K562 (cell line): ENCODE data around the gene IGSF21. TPM values are rescaled to one million over a fixed set of nuclear protein-coding genes. Genes with fewer than 3 reads are reported as not detected.

ENCODE experiments used
- ATAC-seq: fragments of 200-7000 bp; cut with Tn5 transposase; 3 replicates; pipeline ENCODE4 v1.9.1; 2020; ENCODE audit warnings: moderate library complexity
- BruUV-seq: library from RNA; stranded (reverse); fragments of 400-500 nt; replicated peaks from 2 replicates; lab custom pipeline; 2021; lab: Mats Ljungman, UMichigan
- CTCF ChIA-PET: fragments of 300-600 bp; formaldehyde crosslinking; extraction: SDS; loops from one replicate; lab custom pipeline; 2021; ENCODE audit warnings: low intra/inter-chr PET ratio; lab: Yijun Ruan, JAX
- POLR2A ChIA-PET: fragments of 300-600, 350-650 bp; sonication (Branson Sonifier 250); formaldehyde crosslinking; extraction: SDS; loops from one replicate; lab custom pipeline; 2021; ENCODE audit warnings: antibody characterized with exemption, inconsistent platforms; lab: Yijun Ruan, JAX
- DNase-seq, 4 experiments: peaks; one replicate each; pipeline versions ENCODE4 v3.0.0 to v3.0.0-alpha.2; 2011 to 2018; ENCODE audit warnings: low spot score in 3 of 4, mixed read lengths in 3 of 4; ENCODE audit errors: extremely low read depth in 1 of 4
- FAIRE-seq: peaks from 2 replicates; lab custom pipeline; 2011; peaks lifted over from hg19 to GRCh38; lab: Jason Lieb, UNC
- H2AFZ ChIP-seq: 2 replicates; pipeline ENCODE4 v1.6.0; 2011; ENCODE audit warnings: low read depth, low read length, control low read depth, inconsistent platforms
- H3K27ac ChIP-seq: fragments of 200-600 bp; 3 replicates; pipeline ENCODE4 v1.8.0; 2011; ENCODE audit warnings: low read depth, mild to moderate bottlenecking, control low read depth, inconsistent platforms, low read length, moderate library complexity, mixed read lengths; ENCODE audit errors: extremely low read depth
- H3K27me3 ChIP-seq, 2 experiments: fragments of 300-600 bp in 1 of 2; 2 replicates in 1 of 2; 3 replicates in 1 of 2; pipeline versions ENCODE4 v1.6.0 to v1.8.0; 2011; ENCODE audit warnings: inconsistent platforms in 2 of 2, low read length in 2 of 2, mild to moderate bottlenecking in 1 of 2, mixed read lengths in 1 of 2, moderate library complexity in 1 of 2; ENCODE audit not compliant: control insufficient read depth in 2 of 2, insufficient read depth in 2 of 2
- H3K36me3 ChIP-seq: fragments of 300-600 bp; 3 replicates; pipeline ENCODE4 v1.8.0; 2011; ENCODE audit warnings: mild to moderate bottlenecking, low read length, inconsistent platforms; ENCODE audit not compliant: control insufficient read depth, insufficient read depth
- H3K4me1 ChIP-seq, 2 experiments: fragments of 200-600 bp in 1 of 2; replicated peaks in 1 of 2; 2 replicates in 1 of 2; 3 replicates in 1 of 2; pipeline versions ENCODE4 v1.5.1 to v1.8.0; 2011; ENCODE audit warnings: inconsistent platforms in 2 of 2, low read length in 2 of 2, mild to moderate bottlenecking in 1 of 2, mixed read lengths in 1 of 2, moderate library complexity in 1 of 2; ENCODE audit not compliant: control insufficient read depth in 2 of 2, insufficient read depth in 2 of 2
- H3K4me2 ChIP-seq: 2 replicates; pipeline ENCODE4 v1.6.1; 2011; ENCODE audit warnings: low read length, control low read depth, inconsistent platforms, mixed read lengths; ENCODE audit not compliant: insufficient read depth
- H3K4me3 ChIP-seq: fragments of 200-600 bp; sonication (generic), shearing (Covaris generic); 2 replicates; pipeline ENCODE4 v1.5.1; 2016; ENCODE audit warnings: control low read depth, inconsistent platforms
- H3K79me2 ChIP-seq: fragments of 200-600 bp; 3 replicates; pipeline ENCODE4 v1.8.0; 2011; ENCODE audit warnings: low read length, inconsistent platforms; ENCODE audit not compliant: control insufficient read depth, insufficient read depth
- H3K9ac ChIP-seq, 2 experiments: 2 replicates each; pipeline versions ENCODE4 v1.6.0 to v1.6.1; 2011; ENCODE audit warnings: low read depth in 2 of 2, low read length in 2 of 2, control low read depth in 1 of 2, inconsistent platforms in 1 of 2, mild to moderate bottlenecking in 1 of 2, mixed read lengths in 1 of 2; ENCODE audit not compliant: insufficient read depth in 1 of 2
- H3K9me1 ChIP-seq: one replicate; pipeline ENCODE4 v1.6.0; 2011; ENCODE audit warnings: inconsistent platforms, mild to moderate bottlenecking, low read length, moderate library complexity; ENCODE audit not compliant: control insufficient read depth, insufficient read depth
- H3K9me3 ChIP-seq: replicated peaks from 2 replicates; pipeline ENCODE4 v1.5.1; 2011; ENCODE audit warnings: low read depth, low read length, inconsistent platforms; ENCODE audit not compliant: control insufficient read depth, insufficient read depth
- H4K20me1 ChIP-seq: replicated peaks from 2 replicates; pipeline ENCODE4 v1.6.1; 2011; ENCODE audit warnings: low read length, inconsistent platforms, mixed read lengths; ENCODE audit not compliant: control insufficient read depth, insufficient read depth
- AFF4 ChIP-seq: sonication (generic); formaldehyde crosslinking; IDR thresholded peaks from 2 replicates; pipeline ENCODE4 v1.8.0; 2023; ENCODE audit warnings: mild to moderate bottlenecking, missing genetic modification reagents
- CTCF ChIP-seq, 3 experiments: IDR thresholded peaks in 2 of 3; conservative IDR thresholded peaks in 1 of 3; 2 replicates each; pipeline ENCODE4 v1.5.1; 2011 to 2012; ENCODE audit warnings: low read length in 3 of 3, mild to moderate bottlenecking in 3 of 3, control low read depth in 2 of 3, improper control_type of control experiment in 1 of 3, inconsistent platforms in 1 of 3, low read depth in 1 of 3, mixed read lengths in 1 of 3, moderate library complexity in 1 of 3; ENCODE audit not compliant: insufficient read depth in 2 of 3
- EZH2 ChIP-seq: IDR thresholded peaks from 2 replicates; pipeline ENCODE4 v1.6.1; 2012; ENCODE audit warnings: low read depth, mild to moderate bottlenecking, inconsistent platforms, low read length, borderline replicate concordance
- FOSL1 ChIP-seq: fragments of 200-800 bp; sonication (Bioruptor generic); conservative IDR thresholded peaks from 2 replicates; pipeline ENCODE4 v1.6.1; 2016; ENCODE audit warnings: missing genetic modification characterization, missing compliant biosample characterization
- HOXB6 ChIP-seq: fragments of 250-450 bp; sonication (Bioruptor Pico); IDR thresholded peaks from 2 replicates; pipeline ENCODE4 v1.5.1; 2022; ENCODE audit warnings: mild to moderate bottlenecking, borderline replicate concordance
- PHB2 ChIP-seq: fragments of 450-650 bp; IDR thresholded peaks from 2 replicates; pipeline ENCODE4 v1.6.1; 2017; ENCODE audit warnings: low read depth
- RAD21 ChIP-seq, 2 experiments: fragments of 250-450 bp in 1 of 2; fragments of 450-650 bp in 1 of 2; sonication (Bioruptor Pico) in 1 of 2; formaldehyde crosslinking in 1 of 2; IDR thresholded peaks in 1 of 2; conservative IDR thresholded peaks in 1 of 2; 2 replicates each; pipeline versions ENCODE4 v1.4.0 to v1.8.0; 2020 to 2022; ENCODE audit warnings: mild to moderate bottlenecking in 2 of 2, moderate library complexity in 1 of 2
- RUNX1 ChIP-seq: sonication (generic); IDR thresholded peaks from 2 replicates; pipeline ENCODE4 v1.6.1; 2016; ENCODE audit warnings: antibody characterized with exemption, low read depth
- SIN3B ChIP-seq: fragments of 450-650 bp; IDR thresholded peaks from 2 replicates; pipeline ENCODE4 v1.6.1; 2017; ENCODE audit warnings: low read depth, mild to moderate bottlenecking, moderate library complexity
- U2AF1 ChIP-seq: fragments of 200-400 bp; formaldehyde crosslinking; optimal IDR thresholded peaks from 2 replicates; pipeline ENCODE3; 2017; ENCODE audit warnings: mild to moderate bottlenecking, low read depth, low read length, moderate library complexity
- ZFP30 ChIP-seq: fragments of 250-450 bp; sonication (Bioruptor Pico); IDR thresholded peaks from 2 replicates; pipeline ENCODE4 v1.8.0; 2022; ENCODE audit warnings: moderate library complexity, mild to moderate bottlenecking, inconsistent platforms, borderline replicate concordance
- ZNF282 ChIP-seq: sonication (generic); formaldehyde crosslinking; IDR thresholded peaks from 2 replicates; pipeline ENCODE4 v1.8.1; 2023; ENCODE audit warnings: missing genetic modification reagents
- ZNF717 ChIP-seq: fragments of 250-450 bp; sonication (Bioruptor Pico); IDR thresholded peaks from 2 replicates; pipeline ENCODE4 v1.5.0; 2021
- WGBS: fragments of 100-300 bp; shearing (Covaris generic); methylation state at CpG from one replicate; pipeline ENCODE4 v1.1.6; 2016; ENCODE audit warnings: low coverage, mixed read lengths; ENCODE audit not compliant: insufficient coverage; ENCODE audit errors: missing lambda C conversion rate; 5-methylcytosine and 5-hydroxymethylcytosine counted together
- in situ Hi-C: fragments of 300-500 bp; cut with MboI; formaldehyde crosslinking; loops from 4 replicates; pipeline ENCODE4 v1.15.0; 2018; ENCODE audit warnings: inconsistent platforms, mixed read lengths
- intact Hi-C: fragments of 100-400 bp; cut with micrococcal nuclease; formaldehyde crosslinking; loops from 2 replicates; pipeline ENCODE4 v1.14.2; 2022
- polyA plus RNA-seq, 8 experiments: library from polyadenylated mRNA; depleted of rRNA in 4 of 8; stranded (reverse) in 5 of 8; unstranded in 3 of 8; fragments of >200 nt; fragmentation: Nextera tagmentation in 2 of 8; fragmentation: Illumina TruSeq in 1 of 8; extraction: Ambion mirVana in 2 of 8; extraction: Trizol in 1 of 8; gene quantifications; 2 replicates each; pipeline versions ENCODE4 v1.2.1 to v1.2.3, GENCODE V29; 2011 to 2014; ENCODE audit warnings: inconsistent platforms in 1 of 8, missing spikeins in 1 of 8
- total RNA-seq, 7 experiments: library from RNA; depleted of rRNA in 6 of 7; stranded (reverse); fragments of >200 nt in 6 of 7; fragmentation: Illumina TruSeq in 2 of 7; extraction: Trizol in 2 of 7; gene quantifications; 2 replicates each; pipeline versions ENCODE4 v1.2.1 to v1.2.3, GENCODE V29; 2011 to 2021; ENCODE audit warnings: low replicate concordance in 1 of 7
- TF ChIP-seq, protein P1 (sequence below): fragments of 250-450 bp; sonication (Bioruptor Pico); IDR thresholded peaks from 2 replicates; pipeline ENCODE4 v1.8.0; 2022; ENCODE audit warnings: inconsistent platforms, mild to moderate bottlenecking, moderate library complexity, borderline replicate concordance

IGSF21 gene
- total and polyA plus RNA-seq, 9 of the 15 experiments (the other 6 are each of a cell fraction or from before 2014, with no cell fraction given) = not detected

DNA sequence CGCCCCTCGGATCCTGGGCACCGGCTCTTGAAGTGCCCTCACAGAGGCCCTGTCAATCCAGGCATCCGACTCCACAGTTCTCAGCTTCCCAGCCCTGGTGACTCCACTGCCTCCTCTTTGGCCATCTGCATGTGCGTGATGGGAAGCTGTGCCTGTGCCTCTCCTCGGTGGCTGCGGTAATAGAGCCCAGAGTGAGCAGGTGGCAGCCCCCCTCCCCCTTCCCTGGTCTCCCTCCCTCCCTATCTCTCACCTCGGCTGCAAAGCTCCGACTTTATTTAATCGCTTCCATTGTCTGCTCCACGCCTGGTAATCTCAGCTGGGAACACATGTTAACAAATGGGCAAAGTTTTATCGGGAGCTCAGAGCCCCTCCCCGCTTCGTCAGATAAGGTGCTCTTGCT, 91.9 kb downstream of the IGSF21 start (continued):
- TF ChIP-seq AFF4 (CRISPR knock-in tag) (no peak), ZNF282 (CRISPR knock-in tag) (no peak), HOXB6 (no peak)
- TF ChIP-seq, protein P1, sequence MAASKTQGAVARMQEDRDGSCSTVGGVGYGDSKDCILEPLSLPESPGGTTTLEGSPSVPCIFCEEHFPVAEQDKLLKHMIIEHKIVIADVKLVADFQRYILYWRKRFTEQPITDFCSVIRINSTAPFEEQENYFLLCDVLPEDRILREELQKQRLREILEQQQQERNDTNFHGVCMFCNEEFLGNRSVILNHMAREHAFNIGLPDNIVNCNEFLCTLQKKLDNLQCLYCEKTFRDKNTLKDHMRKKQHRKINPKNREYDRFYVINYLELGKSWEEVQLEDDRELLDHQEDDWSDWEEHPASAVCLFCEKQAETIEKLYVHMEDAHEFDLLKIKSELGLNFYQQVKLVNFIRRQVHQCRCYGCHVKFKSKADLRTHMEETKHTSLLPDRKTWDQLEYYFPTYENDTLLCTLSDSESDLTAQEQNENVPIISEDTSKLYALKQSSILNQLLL (CRISPR knock-in tag) = no peak
- TF ChIP-seq, all 486 proteins: peak for 0

DNA sequence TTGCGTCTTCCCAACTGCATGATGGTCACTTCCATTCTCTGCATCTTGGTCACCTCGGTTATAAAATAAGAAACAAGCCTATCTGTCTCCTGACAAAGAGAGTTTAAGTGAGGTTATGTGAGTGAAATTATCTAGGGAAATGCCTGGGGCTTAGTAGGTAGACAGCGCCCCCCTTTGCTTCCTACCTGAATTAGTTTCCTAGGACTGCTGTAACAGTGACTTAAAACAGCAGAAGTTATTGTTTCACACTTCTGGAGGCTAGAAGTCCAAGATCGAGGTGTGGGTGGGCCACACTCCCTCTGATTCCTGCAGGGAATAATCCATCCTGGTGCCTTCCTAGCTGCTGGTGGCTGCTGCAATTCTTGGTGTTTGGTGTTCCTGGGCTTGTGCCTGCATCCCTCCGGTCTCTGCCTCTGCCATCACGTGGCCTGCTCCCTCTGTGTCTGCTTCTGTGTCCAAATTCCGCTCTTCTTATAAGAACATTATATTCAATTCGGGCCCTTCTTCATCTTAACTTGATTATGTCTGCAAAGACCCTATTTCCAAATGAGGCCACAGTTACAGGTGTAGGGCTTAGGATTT, 92.6 kb downstream of the IGSF21 start:
- Histone ChIP-seq H2AFZ (no peak overlapping the region), H4K20me1 (no peaks in the 10 kb centered on the region), H3K4me3 (no peak overlapping the region), H3K9me1 (peaks cover 3% of the 10 kb centered on the region), H3K9ac (no peak overlapping the region), H3K27ac (no peak overlapping the region), H3K79me2 (no peaks in the 10 kb centered on the region), H3K4me2 (no peak overlapping the region), H3K4me1 (no peaks in the 10 kb centered on the region), H3K27me3 (peaks cover 2 to 38% of the 10 kb centered on the region in 2 experiments), H3K9me3 (no peaks in the 10 kb centered on the region), H3K36me3 (no peaks in the 10 kb centered on the region)
- ATAC-seq = no peak
- 4% methylated on average over 8 of the region's 8 CpGs for WGBS
- in situ Hi-C loops (no loop called here), intact Hi-C loops (no loop called here)
- DNase-seq = peak in 1 of 4 experiments; percentile 5
- BruUV-seq = no TSS peak
- FAIRE-seq = no peak
- CTCF ChIA-PET = no interaction called here
- POLR2A ChIA-PET = no interaction called here
- TF ChIP-seq EZH2 (no peak), ZFP30 (CRISPR knock-in tag) (no peak), RAD21 (CRISPR knock-in tag; conservative IDR thresholded peaks at IDR 0.05 in 1 of 2, IDR thresholded peaks at IDR 0.05 in 1 of 2) (peak in 1 of 2 experiments; percentile 35; a peak in 2 of 4 replicates), FOSL1 (no peak), U2AF1 (no peak), SIN3B (no peak), CTCF (IDR thresholded peaks at IDR 0.05 in 2 of 3, conservative IDR thresholded peaks at IDR 0.05 in 1 of 3; ENCODE audit: insufficient read depth in 2 of 3, low read depth in 1 of 3, low read length in 3 of 3) (peak in 2 of 3 experiments; percentile 21 to 28; a peak in 2 of 6 replicates), PHB2 (no peak), RUNX1 (no peak), ZNF717 (CRISPR knock-in tag) (no peak)
